GM23338 (cell line): ENCODE data around the gene MRPS34. TPM values are rescaled to one million over a fixed set of nuclear protein-coding genes. Genes with fewer than 3 reads are reported as not detected.

Experiments used
- ATAC-seq: fragments of 200-7000 bp; cut with Tn5 transposase; 3 replicates; pipeline ENCODE4 v1.9.1; 2020
- DNase-seq: peaks from one replicate; pipeline ENCODE4 v3.0.0-alpha.2; 2015; ENCODE audit warnings: low spot score
- H2AFZ ChIP-seq: fragments of 200-600 bp; sonication (generic); 2 replicates; pipeline ENCODE4 v1.8.0; 2016; ENCODE audit warnings: antibody characterized with exemption, mild to moderate bottlenecking, moderate library complexity
- H3F3A ChIP-seq: fragments of 200-600 bp; sonication (generic); replicated peaks from 2 replicates; pipeline ENCODE4 v1.8.0; 2017; ENCODE audit warnings: antibody characterized with exemption, mixed run types, low read depth
- H3K27ac ChIP-seq: fragments of 200-600 bp; sonication (generic); 2 replicates; pipeline ENCODE4 v1.6.1; 2016; ENCODE audit warnings: low read depth
- H3K27me3 ChIP-seq: fragments of 200-600 bp; sonication (generic); 2 replicates; pipeline ENCODE4 v1.8.0; 2016; ENCODE audit warnings: mild to moderate bottlenecking, mixed run types, moderate library complexity; ENCODE audit not compliant: insufficient read depth
- H3K36me3 ChIP-seq: fragments of 200-600 bp; sonication (generic); 2 replicates; pipeline ENCODE4 v1.8.0; 2016; ENCODE audit warnings: mild to moderate bottlenecking; ENCODE audit not compliant: insufficient read depth
- H3K4me1 ChIP-seq: fragments of 200-600 bp; sonication (generic); 2 replicates; pipeline ENCODE4 v1.8.0; 2016; ENCODE audit warnings: mild to moderate bottlenecking, moderate library complexity; ENCODE audit not compliant: insufficient read depth
- H3K4me2 ChIP-seq: fragments of 200-600 bp; sonication (generic); 2 replicates; pipeline ENCODE4 v1.7.1; 2017; ENCODE audit warnings: mixed run types
- H3K4me3 ChIP-seq: fragments of 200-600 bp; sonication (generic); 2 replicates; pipeline ENCODE4 v1.6.1; 2016; ENCODE audit warnings: mixed run types
- H3K79me2 ChIP-seq: fragments of 200-600 bp; sonication (generic); replicated peaks from 2 replicates; pipeline ENCODE4 v1.8.0; 2017; ENCODE audit warnings: mild to moderate bottlenecking; ENCODE audit not compliant: insufficient read depth
- H3K9me2 ChIP-seq: fragments of 200-600 bp; sonication (generic); 2 replicates; pipeline ENCODE4 v1.8.0; 2017; ENCODE audit not compliant: insufficient read depth
- H4K20me1 ChIP-seq: fragments of 200-600 bp; sonication (generic); replicated peaks from 2 replicates; pipeline ENCODE4 v1.8.0; 2017; ENCODE audit warnings: mild to moderate bottlenecking; ENCODE audit not compliant: insufficient read depth
- H3K27ac Mint-ChIP-seq: 2 replicates; pipeline ENCODE4 v1.8.0; 2020; ENCODE audit warnings: inconsistent platforms, mild to moderate bottlenecking, moderate library complexity, mixed read lengths
- H3K27me3 Mint-ChIP-seq: 3 replicates; pipeline ENCODE4 v1.8.0; 2022; ENCODE audit warnings: low read depth, mild to moderate bottlenecking, moderate library complexity, mixed read lengths, inconsistent platforms; ENCODE audit not compliant: insufficient read depth, poor library complexity
- H3K36me3 Mint-ChIP-seq: 3 replicates; pipeline ENCODE4 v1.8.0; 2021; ENCODE audit warnings: low read depth, mild to moderate bottlenecking, inconsistent platforms, moderate library complexity, mixed read lengths
- H3K4me1 Mint-ChIP-seq: 3 replicates; pipeline ENCODE4 v1.8.0; 2020; ENCODE audit warnings: mild to moderate bottlenecking, inconsistent platforms, mixed read lengths
- H3K4me3 Mint-ChIP-seq: 3 replicates; pipeline ENCODE4 v1.8.0; 2021; ENCODE audit warnings: moderate library complexity, mild to moderate bottlenecking, inconsistent platforms, mixed read lengths
- H3K9me3 Mint-ChIP-seq: 3 replicates; pipeline ENCODE4 v1.8.0; 2020; ENCODE audit warnings: moderate library complexity, mild to moderate bottlenecking, inconsistent platforms, mixed read lengths
- CREB1 ChIP-seq: fragments of 250-450 bp; sonication (Bioruptor Pico); IDR thresholded peaks from 2 replicates; pipeline ENCODE4 v1.5.0; 2020; ENCODE audit warnings: low read depth, mild to moderate bottlenecking, moderate library complexity
- CTCF ChIP-seq, 2 experiments: fragments of 200-600 bp in 1 of 2; sonication (generic) in 1 of 2; conservative IDR thresholded peaks; 2 replicates each; pipeline versions ENCODE4 v1.5.1 to v1.6.1; 2016 to 2017; ENCODE audit warnings: antibody characterized with exemption in 2 of 2, low read depth in 2 of 2, mild to moderate bottlenecking in 2 of 2, moderate library complexity in 1 of 2
- ETS1 ChIP-seq: IDR thresholded peaks from 2 replicates; pipeline ENCODE4 v1.6.1; 2016; ENCODE audit warnings: antibody characterized with exemption
- EZH2 ChIP-seq: fragments of 200-600 bp; sonication (generic); IDR thresholded peaks from one replicate; pipeline ENCODE4 v1.8.0; 2017; ENCODE audit warnings: antibody characterized with exemption, mild to moderate bottlenecking, low read depth; ENCODE audit not compliant: unreplicated experiment
- EZH2phosphoT487 ChIP-seq: fragments of 200-600 bp; sonication (generic); IDR thresholded peaks from one replicate; pipeline ENCODE4 v1.8.1; 2018; ENCODE audit warnings: antibody characterized with exemption; ENCODE audit not compliant: unreplicated experiment
- JUNB ChIP-seq: IDR thresholded peaks from one replicate; pipeline ENCODE4 v1.6.1; 2016; ENCODE audit warnings: antibody characterized with exemption; ENCODE audit not compliant: unreplicated experiment
- NANOG ChIP-seq: IDR thresholded peaks from 2 replicates; pipeline ENCODE4 v1.6.1; 2016; ENCODE audit warnings: antibody characterized with exemption, borderline replicate concordance
- POLR2AphosphoS5 ChIP-seq: IDR thresholded peaks from 2 replicates; pipeline ENCODE4 v1.6.1; 2016; ENCODE audit warnings: antibody characterized with exemption, low read depth
- REST ChIP-seq: IDR thresholded peaks from one replicate; pipeline ENCODE4 v1.6.1; 2018; ENCODE audit warnings: antibody characterized with exemption; ENCODE audit not compliant: unreplicated experiment
- STAT1 ChIP-seq: IDR thresholded peaks from one replicate; pipeline ENCODE4 v1.6.1; 2016; ENCODE audit warnings: antibody characterized with exemption; ENCODE audit not compliant: unreplicated experiment
- ZNF114 ChIP-seq: fragments of 250-450 bp; sonication (Bioruptor Pico); IDR thresholded peaks from 2 replicates; pipeline ENCODE4 v1.5.0; 2020; ENCODE audit warnings: mild to moderate bottlenecking, moderate library complexity
- ZNF331 ChIP-seq: fragments of 250-450 bp; sonication (Bioruptor Pico); IDR thresholded peaks from 2 replicates; pipeline ENCODE4 v1.5.0; 2020; ENCODE audit warnings: low read depth, mild to moderate bottlenecking, moderate library complexity
- ZNF462 ChIP-seq: fragments of 250-450 bp; sonication (Bioruptor Pico); IDR thresholded peaks from 2 replicates; pipeline ENCODE4 v1.5.0; 2020; ENCODE audit warnings: mild to moderate bottlenecking, moderate library complexity
- polyA plus RNA-seq: library from polyadenylated mRNA; unstranded; fragments of >200 nt; fragmentation: Nextera tagmentation; extraction: Ambion mirVana; gene quantifications from 2 replicates; pipeline ENCODE4 v1.2.1, GENCODE V29; 2016
- total RNA-seq: library from RNA; depleted of rRNA; stranded (reverse); fragments of >200 nt; shearing (Covaris generic); gene quantifications from 2 replicates; pipeline ENCODE4 v1.2.3, GENCODE V29; 2014

The MRPS34 gene
- total and polyA plus RNA-seq, 2 experiments from 2014 or later: 248 to 391 TPM

GRCh38 chr16:1808691-1809090, 35.8 kb upstream of the MRPS34 start:
- Histone ChIP-seq H3K79me2 (no peaks in the 10 kb centered on the region; the same call in 1 of the 2 replicates), H2AFZ (no peak overlapping the region), H4K20me1 (no peaks in the 10 kb centered on the region; the same call in 1 of the 2 replicates), H3K9me2 (no peaks in the 10 kb centered on the region), H3K27ac (no peak overlapping the region), H3K27me3 (no peaks in the 10 kb centered on the region), H3F3A (no peaks in the 10 kb centered on the region; the same call in 1 of the 2 replicates), H3K36me3 (no peaks in the 10 kb centered on the region), H3K4me3 (no peak overlapping the region), H3K4me1 (no peaks in the 10 kb centered on the region), H3K4me2 (no peak overlapping the region)
- TF ChIP-seq EZH2: no peak
- no peak for TF ChIP-seq CREB1 (CRISPR knock-in tag)
- no peak for TF ChIP-seq JUNB
- no peak for TF ChIP-seq POLR2AphosphoS5
- no peak for TF ChIP-seq ZNF114 (CRISPR knock-in tag)
- TF ChIP-seq REST: no peak
- no peak for TF ChIP-seq EZH2phosphoT487
- no peak for TF ChIP-seq ETS1
- TF ChIP-seq ZNF462 (CRISPR knock-in tag): no peak
- TF ChIP-seq STAT1: no peak
- no peak for TF ChIP-seq CTCF (conservative IDR thresholded peaks at IDR 0.05; ENCODE audit: low read depth in 2 of 2)
- TF ChIP-seq ZNF331 (CRISPR knock-in tag): no peak
- TF ChIP-seq NANOG: no peak
- no peak overlapping the region for H3K4me3 Mint-ChIP-seq
- H3K4me1 Mint-ChIP-seq: no peaks in the 10 kb centered on the region
- H3K9me3 Mint-ChIP-seq: peaks cover 16% of the 10 kb centered on the region; the same call in 2 of the 3 replicates
- no peak for ATAC-seq
- no peak overlapping the region for H3K27ac Mint-ChIP-seq
- peaks cover 4% of the 10 kb centered on the region for H3K27me3 Mint-ChIP-seq
- no peak for DNase-seq
- H3K36me3 Mint-ChIP-seq: peaks cover 39% of the 10 kb centered on the region
